GM21381 (cell line): ENCODE data around the gene CFAP300.

ENCODE experiments used
- ATAC-seq: cut with Tn5 transposase; IDR thresholded peaks from one replicate; pipeline ENCODE4 v1.9.1; 2021; ENCODE audit warnings: mild to moderate bottlenecking, moderate library complexity; ENCODE audit not compliant: unreplicated experiment

CFAP300 gene

GRCh38 chr11:102119997-102120396 lies 72.8 kb downstream of the CFAP300 start:
- no peak for ATAC-seq

GRCh38 chr11:102120437-102120973 lies 73.3 kb downstream of the CFAP300 start:
- no peak for ATAC-seq

- ATAC-seq: no peak
Observed at GRCh38 chr11:102121329-102121728, 74.1 kb downstream of the CFAP300 start.
